Measurements from ENCODE around the gene EHHADH.
A peak's percentile ranks its signal among the peaks of the same experiment; 100 is the strongest.

The EHHADH gene

DNA sequence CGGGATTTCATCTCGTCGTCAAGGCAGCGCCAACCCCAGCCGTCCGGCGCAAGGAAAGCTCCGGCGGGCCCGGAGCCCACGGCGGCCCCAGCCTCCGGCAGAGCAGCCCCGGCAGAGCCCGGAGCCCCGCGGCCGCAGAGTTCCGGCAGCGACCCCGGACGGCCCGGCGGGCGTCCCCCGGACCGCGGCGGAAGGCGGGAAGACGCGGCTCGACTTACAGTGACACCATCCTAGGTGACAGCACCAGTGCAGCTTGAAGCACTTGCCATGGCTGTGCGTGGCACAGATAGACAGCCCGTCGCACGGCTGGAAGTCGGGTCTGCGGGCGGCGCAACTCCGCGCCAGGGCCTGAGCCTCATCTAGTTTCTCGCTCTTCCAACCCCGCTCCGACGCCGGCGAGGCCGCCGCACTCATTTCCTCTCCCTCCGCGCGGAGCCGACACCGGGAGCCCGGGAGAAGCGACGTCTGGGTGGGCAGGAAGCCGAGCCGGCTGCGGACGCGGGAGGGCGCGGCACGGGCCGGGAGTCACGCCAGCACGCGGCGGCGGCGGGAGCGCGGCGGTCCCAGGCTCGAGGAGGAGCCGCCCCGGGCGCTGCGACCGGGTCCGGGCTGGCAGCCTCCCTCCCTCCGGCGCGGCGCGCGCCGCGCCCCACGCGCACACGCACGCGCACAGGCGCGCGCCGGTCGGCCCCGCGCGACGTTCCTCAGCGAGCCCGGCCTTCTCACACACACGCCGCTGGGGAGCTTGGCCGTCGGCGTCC is 101.3 kb downstream of the EHHADH start, which contains the start of gene C3orf70:
TSS of gene C3orf70 (minus strand) at position 651 of the 761 bp plus-strand sequence. CDS start at position 414, 237 bp downstream.
- H3K4me3 ChIP-seq (ENCODE audit: low read depth, low read length, poor library complexity, severe bottlenecking), result peak within 1 kb of the TSS; percentile 27
- TF ChIP-seq, protein P1, sequence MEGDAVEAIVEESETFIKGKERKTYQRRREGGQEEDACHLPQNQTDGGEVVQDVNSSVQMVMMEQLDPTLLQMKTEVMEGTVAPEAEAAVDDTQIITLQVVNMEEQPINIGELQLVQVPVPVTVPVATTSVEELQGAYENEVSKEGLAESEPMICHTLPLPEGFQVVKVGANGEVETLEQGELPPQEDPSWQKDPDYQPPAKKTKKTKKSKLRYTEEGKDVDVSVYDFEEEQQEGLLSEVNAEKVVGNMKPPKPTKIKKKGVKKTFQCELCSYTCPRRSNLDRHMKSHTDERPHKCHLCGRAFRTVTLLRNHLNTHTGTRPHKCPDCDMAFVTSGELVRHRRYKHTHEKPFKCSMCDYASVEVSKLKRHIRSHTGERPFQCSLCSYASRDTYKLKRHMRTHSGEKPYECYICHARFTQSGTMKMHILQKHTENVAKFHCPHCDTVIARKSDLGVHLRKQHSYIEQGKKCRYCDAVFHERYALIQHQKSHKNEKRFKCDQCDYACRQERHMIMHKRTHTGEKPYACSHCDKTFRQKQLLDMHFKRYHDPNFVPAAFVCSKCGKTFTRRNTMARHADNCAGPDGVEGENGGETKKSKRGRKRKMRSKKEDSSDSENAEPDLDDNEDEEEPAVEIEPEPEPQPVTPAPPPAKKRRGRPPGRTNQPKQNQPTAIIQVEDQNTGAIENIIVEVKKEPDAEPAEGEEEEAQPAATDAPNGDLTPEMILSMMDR (IDR thresholded peaks at IDR 0.05; ENCODE audit: low read length), result no peak
- TF ChIP-seq EZH2 (IDR thresholded peaks at IDR 0.05; ENCODE audit: borderline replicate concordance, low read length), result no peak
- peak within 1 kb of the TSS; percentile 27; the same call in 1 of the 2 replicates for H3K4me2 ChIP-seq (ENCODE audit: low read length)
- H3K27me3 ChIP-seq (ENCODE audit: insufficient read depth, low read length), result 0 out of 2 replicates have a peak, but pooled peaks cover 2% of the 10 kb centered on the region
- no peaks in the 10 kb centered on the region for H4K20me1 ChIP-seq (ENCODE audit: insufficient read depth, low read length)
- H3F3A ChIP-seq (ENCODE audit: insufficient read depth, low read length), result no peaks in the 10 kb centered on the region
- H3K27ac ChIP-seq (ENCODE audit: low read depth, low read length, poor library complexity, severe bottlenecking), result no peak within 1 kb of the TSS
- no peaks in the 10 kb centered on the region for H3K9me3 ChIP-seq (ENCODE audit: low read length)
- H2AFZ ChIP-seq (ENCODE audit: low read length), result no peak within 1 kb of the TSS
- no peaks in the 10 kb centered on the region for H3K4me1 ChIP-seq (ENCODE audit: insufficient read depth, low read length, severe bottlenecking)
- H3K9ac ChIP-seq (ENCODE audit: low read length), result no peak within 1 kb of the TSS
- H3K79me2 ChIP-seq (ENCODE audit: insufficient read depth, low read length), result no peaks in the 10 kb centered on the region
- H3K36me3 ChIP-seq (ENCODE audit: insufficient read depth, low read length), result no peaks in the 10 kb centered on the region
- no peaks in the 10 kb centered on the region for H3K9me2 ChIP-seq (ENCODE audit: low read depth, low read length)

DNA sequence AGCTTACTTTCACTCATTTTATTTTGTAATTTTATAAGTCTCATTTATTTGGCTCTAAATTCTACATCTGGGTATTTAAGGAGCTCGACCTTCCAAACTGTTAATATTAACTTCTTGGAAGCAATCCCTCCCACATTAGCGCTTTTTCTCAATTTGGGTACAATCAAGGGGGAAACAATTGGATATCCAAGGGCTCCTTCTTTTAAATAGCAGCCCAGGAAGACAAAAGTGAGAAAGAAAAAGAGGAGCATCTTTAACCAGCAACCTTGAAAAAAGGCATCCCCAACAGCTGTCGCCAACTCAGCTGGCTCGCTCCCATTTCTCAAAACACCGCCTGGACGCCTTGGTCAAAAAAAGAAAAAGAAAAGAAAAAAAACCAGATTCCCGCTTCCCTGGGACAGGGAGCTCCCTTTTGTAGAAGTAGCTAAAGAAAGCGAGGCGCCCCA is 101.9 kb downstream of the EHHADH start:
- Histone ChIP-seq H3K27me3 (ENCODE audit: insufficient read depth, low read length) (0 out of 2 replicates have a peak, but pooled peaks cover 2% of the 10 kb centered on the region), H3F3A (ENCODE audit: insufficient read depth, low read length) (no peaks in the 10 kb centered on the region), H3K9me2 (ENCODE audit: low read depth, low read length) (no peaks in the 10 kb centered on the region), H3K4me1 (ENCODE audit: insufficient read depth, low read length, severe bottlenecking) (no peaks in the 10 kb centered on the region), H3K36me3 (ENCODE audit: insufficient read depth, low read length) (no peaks in the 10 kb centered on the region), H4K20me1 (ENCODE audit: insufficient read depth, low read length) (no peaks in the 10 kb centered on the region), H3K4me3 (ENCODE audit: low read depth, low read length, poor library complexity, severe bottlenecking) (no peak overlapping the region), H3K27ac (ENCODE audit: low read depth, low read length, poor library complexity, severe bottlenecking) (no peak overlapping the region), H3K4me2 (ENCODE audit: low read length) (no peak overlapping the region; the same call in 1 of the 2 replicates), H3K9me3 (ENCODE audit: low read length) (no peaks in the 10 kb centered on the region), H3K9ac (ENCODE audit: low read length) (no peak overlapping the region), H3K79me2 (ENCODE audit: insufficient read depth, low read length) (no peaks in the 10 kb centered on the region), H2AFZ (ENCODE audit: low read length) (no peak overlapping the region)
- TF ChIP-seq EZH2 (IDR thresholded peaks at IDR 0.05; ENCODE audit: borderline replicate concordance, low read length), result no peak
- TF ChIP-seq, protein P1 (IDR thresholded peaks at IDR 0.05; ENCODE audit: low read length), result no peak

DNA sequence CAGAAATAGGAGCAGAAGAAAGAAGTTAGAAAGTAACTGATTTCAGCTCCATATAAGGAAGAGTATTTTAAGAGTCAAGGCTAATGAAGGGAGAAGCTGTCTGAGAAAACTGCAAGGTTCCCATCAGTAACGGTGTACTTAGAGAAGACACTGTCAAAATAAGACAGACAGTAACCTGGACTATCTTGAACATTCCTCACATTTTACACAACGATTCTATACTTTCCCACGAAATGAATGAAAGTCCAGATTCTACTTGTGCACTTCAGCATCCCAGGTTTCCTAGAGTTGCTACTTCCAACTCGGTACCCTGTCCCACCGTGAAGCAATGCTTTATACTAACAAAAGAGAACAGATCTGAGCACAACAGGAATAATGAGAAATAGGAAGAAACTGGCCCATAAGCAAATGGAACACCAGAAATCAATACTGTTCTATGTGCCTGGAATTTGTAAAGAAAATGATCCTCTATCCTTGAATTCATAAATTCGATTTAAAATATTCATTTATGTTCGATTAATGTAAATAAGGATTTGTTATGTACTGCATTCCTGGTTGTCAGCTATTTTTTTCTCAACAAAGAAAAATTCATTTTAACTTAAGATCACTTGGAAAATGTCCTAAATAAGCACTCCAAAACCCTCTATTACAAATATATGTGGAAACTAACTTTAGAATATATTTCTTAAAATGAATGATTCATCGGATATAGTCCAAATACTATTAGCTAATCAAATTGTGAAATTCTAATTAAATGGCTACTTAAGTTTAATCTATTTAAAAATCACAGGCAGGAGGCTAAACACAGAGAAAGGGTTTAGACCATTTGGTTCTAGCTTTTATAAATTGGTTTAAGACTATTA is 102.5 kb downstream of the EHHADH start:
- Histone ChIP-seq H3K4me2 (ENCODE audit: low read length) (no peak overlapping the region), H4K20me1 (ENCODE audit: insufficient read depth, low read length) (no peaks in the 10 kb centered on the region), H3K27ac (ENCODE audit: low read depth, low read length, poor library complexity, severe bottlenecking) (no peak overlapping the region), H3K9me3 (ENCODE audit: low read length) (no peaks in the 10 kb centered on the region), H3K36me3 (ENCODE audit: insufficient read depth, low read length) (no peaks in the 10 kb centered on the region), H2AFZ (ENCODE audit: low read length) (no peak overlapping the region), H3K27me3 (ENCODE audit: insufficient read depth, low read length) (0 out of 2 replicates have a peak, but pooled peaks cover 2% of the 10 kb centered on the region), H3K4me3 (ENCODE audit: low read depth, low read length, poor library complexity, severe bottlenecking) (no peak overlapping the region), H3K9ac (ENCODE audit: low read length) (no peak overlapping the region), H3K9me2 (ENCODE audit: low read depth, low read length) (no peaks in the 10 kb centered on the region), H3K79me2 (ENCODE audit: insufficient read depth, low read length) (no peaks in the 10 kb centered on the region), H3K4me1 (ENCODE audit: insufficient read depth, low read length, severe bottlenecking) (no peaks in the 10 kb centered on the region), H3F3A (ENCODE audit: insufficient read depth, low read length) (no peaks in the 10 kb centered on the region)
- TF ChIP-seq, protein P1 (IDR thresholded peaks at IDR 0.05; ENCODE audit: low read length), result no peak
- TF ChIP-seq EZH2 (IDR thresholded peaks at IDR 0.05; ENCODE audit: borderline replicate concordance, low read length), result no peak

All from OCI-LY1 (cell line).